Measurements from ENCODE around the gene ZNRF3. TPM values are rescaled to one million over a fixed set of nuclear protein-coding genes. Genes with fewer than 3 reads are reported as not detected.
A peak's percentile ranks its signal among the peaks of the same experiment; 100 is the strongest.

ZNRF3 gene
- polyA plus RNA-seq, 1 donor (not counting 4 experiments of a cell fraction or from before 2014, with no cell fraction given), result 2.6 TPM

GRCh38 chr22:28956506-28956905 is 73.1 kb downstream of the ZNRF3 start:
- Histone ChIP-seq H3K4me2 (ENCODE audit: control insufficient read depth, extremely low read depth, insufficient read depth, low read depth, low read length) (no peak overlapping the region), H4K20me1 (ENCODE audit: control insufficient read depth, extremely low read depth, insufficient read depth, low read length) (peaks cover 9% of the 10 kb centered on the region), H2AFZ (ENCODE audit: control insufficient read depth, low read length) (no peak overlapping the region), H3K27ac (ENCODE audit: control insufficient read depth, insufficient read depth, low read length) (no peak overlapping the region), H3K36me3 (ENCODE audit: control insufficient read depth in 2 of 2, extremely low read depth in 1 of 2, insufficient read depth in 2 of 2, low read length in 2 of 2) (peaks cover 0 to 4% of the 10 kb centered on the region in 2 experiments), H3K9me1 (ENCODE audit: control insufficient read depth, extremely low read depth, insufficient read depth, low read length) (no peaks in the 10 kb centered on the region), H3K4me1 (ENCODE audit: control insufficient read depth, extremely low read depth, insufficient read depth, low read length) (no peaks in the 10 kb centered on the region), H3K9ac (ENCODE audit: control insufficient read depth, extremely low read depth, insufficient read depth, low read length) (no peak overlapping the region), H3K4me3 (ENCODE audit: control insufficient read depth in 2 of 3, extremely low read depth in 1 of 3, insufficient read depth in 2 of 3, low read depth in 1 of 3, low read length in 3 of 3) (no peak overlapping the region), H3K79me2 (ENCODE audit: control insufficient read depth, insufficient read depth, low read length) (peaks cover 5% of the 10 kb centered on the region), H3K9me3 (ENCODE audit: control insufficient read depth, low read depth, low read length) (no peaks in the 10 kb centered on the region), H3K27me3 (ENCODE audit: control insufficient read depth, extremely low read depth, insufficient read depth, low read length) (no peaks in the 10 kb centered on the region)
- no peak for TF ChIP-seq EZH2 (IDR thresholded peaks at IDR 0.05; ENCODE audit: low read length)
- TF ChIP-seq CTCF (optimal IDR thresholded peaks at IDR 0.05 in 1 of 3, IDR thresholded peaks at IDR 0.05 in 1 of 3, conservative IDR thresholded peaks at IDR 0.05 in 1 of 3; ENCODE audit: extremely low read depth in 1 of 3, insufficient read depth in 2 of 3, low read length in 3 of 3), result no peak
- no peak for FAIRE-seq
- dilution Hi-C loops (cut with MboI; ENCODE audit: extremely low pct_ligation_motif_present, low sequenced_read_pairs), result no loop called here
- no peak for DNase-seq (ENCODE audit: low read depth, low spot score)

- dilution Hi-C loops (cut with MboI; ENCODE audit: extremely low pct_ligation_motif_present, low sequenced_read_pairs), result no loop called here
Observed at GRCh38 chr22:28958611-28959010, 75.2 kb downstream of the ZNRF3 start.

More at GRCh38 chr22:28958611-28959010, 75.2 kb downstream of the ZNRF3 start:
- Histone ChIP-seq H3K4me1 (ENCODE audit: control insufficient read depth, extremely low read depth, insufficient read depth, low read length) (no peaks in the 10 kb centered on the region), H2AFZ (ENCODE audit: control insufficient read depth, low read length) (no peak overlapping the region), H3K9ac (ENCODE audit: control insufficient read depth, extremely low read depth, insufficient read depth, low read length) (no peak overlapping the region), H4K20me1 (ENCODE audit: control insufficient read depth, extremely low read depth, insufficient read depth, low read length) (peaks cover 6% of the 10 kb centered on the region), H3K9me3 (ENCODE audit: control insufficient read depth, low read depth, low read length) (no peaks in the 10 kb centered on the region), H3K27me3 (ENCODE audit: control insufficient read depth, extremely low read depth, insufficient read depth, low read length) (no peaks in the 10 kb centered on the region), H3K4me2 (ENCODE audit: control insufficient read depth, extremely low read depth, insufficient read depth, low read depth, low read length) (no peak overlapping the region), H3K27ac (ENCODE audit: control insufficient read depth, insufficient read depth, low read length) (no peak overlapping the region), H3K4me3 (ENCODE audit: control insufficient read depth in 2 of 3, extremely low read depth in 1 of 3, insufficient read depth in 2 of 3, low read depth in 1 of 3, low read length in 3 of 3) (no peak overlapping the region), H3K79me2 (ENCODE audit: control insufficient read depth, insufficient read depth, low read length) (peaks cover 2% of the 10 kb centered on the region), H3K9me1 (ENCODE audit: control insufficient read depth, extremely low read depth, insufficient read depth, low read length) (no peaks in the 10 kb centered on the region), H3K36me3 (ENCODE audit: control insufficient read depth in 2 of 2, extremely low read depth in 1 of 2, insufficient read depth in 2 of 2, low read length in 2 of 2) (peaks cover 0 to 4% of the 10 kb centered on the region in 2 experiments)
- DNase-seq (ENCODE audit: low read depth, low spot score), result no peak
- FAIRE-seq, result peak; percentile 9
- no peak for TF ChIP-seq EZH2 (IDR thresholded peaks at IDR 0.05; ENCODE audit: low read length)
- TF ChIP-seq CTCF (optimal IDR thresholded peaks at IDR 0.05 in 1 of 3, IDR thresholded peaks at IDR 0.05 in 1 of 3, conservative IDR thresholded peaks at IDR 0.05 in 1 of 3; ENCODE audit: extremely low read depth in 1 of 3, insufficient read depth in 2 of 3, low read length in 3 of 3), result no peak
